Measurements from ENCODE around the gene SLC29A3.
"Not testable (repeated sequence)": the region's sequence is repeated elsewhere in the genome, so short reads cannot be mapped to it uniquely, and the experiment has no call there.

Gene SLC29A3

DNA sequence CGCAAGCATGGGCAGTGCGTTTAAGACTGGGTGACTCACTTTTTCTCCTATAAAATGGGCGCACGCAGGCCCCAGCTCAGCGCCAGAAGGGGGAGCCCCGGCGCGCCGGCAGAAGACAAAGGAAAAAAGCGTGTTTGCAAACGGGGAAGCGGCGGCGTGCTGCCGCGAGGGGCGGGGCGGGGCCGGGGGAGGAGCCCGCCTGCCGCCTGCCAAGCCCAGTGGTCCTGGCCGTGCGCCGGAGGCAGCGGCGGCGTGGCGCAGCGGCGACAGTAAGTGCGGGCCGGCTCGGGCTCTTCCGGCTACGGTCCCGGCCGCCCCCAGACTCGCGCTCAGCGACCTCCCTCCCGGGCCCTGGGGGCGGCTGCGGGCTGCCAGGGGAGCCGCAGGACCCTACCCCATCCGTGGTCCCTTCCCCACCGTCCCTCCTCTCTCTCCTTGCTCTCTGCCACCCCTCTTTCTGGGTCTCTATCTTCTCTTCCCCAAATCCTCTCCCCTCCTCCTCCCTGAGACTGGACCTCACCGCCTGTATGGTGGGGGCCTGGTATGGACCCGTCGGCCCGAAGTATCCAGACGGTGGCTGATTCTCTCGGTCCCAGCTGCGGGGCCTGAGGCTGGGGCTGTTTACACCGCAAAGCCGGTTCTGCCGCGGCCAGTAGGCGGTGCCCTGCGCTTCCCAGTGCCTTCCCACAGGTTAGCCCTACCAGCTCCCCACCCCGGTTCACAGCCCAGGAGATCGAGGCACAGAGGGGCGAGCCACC lies at the start of gene SLC29A3:
SLC29A3 (plus strand) TSS at position 218 of the 758 bp plus-strand sequence; CDS start at position 269, 51 bp downstream.
- peak; percentile 89 for DNase-seq

DNA sequence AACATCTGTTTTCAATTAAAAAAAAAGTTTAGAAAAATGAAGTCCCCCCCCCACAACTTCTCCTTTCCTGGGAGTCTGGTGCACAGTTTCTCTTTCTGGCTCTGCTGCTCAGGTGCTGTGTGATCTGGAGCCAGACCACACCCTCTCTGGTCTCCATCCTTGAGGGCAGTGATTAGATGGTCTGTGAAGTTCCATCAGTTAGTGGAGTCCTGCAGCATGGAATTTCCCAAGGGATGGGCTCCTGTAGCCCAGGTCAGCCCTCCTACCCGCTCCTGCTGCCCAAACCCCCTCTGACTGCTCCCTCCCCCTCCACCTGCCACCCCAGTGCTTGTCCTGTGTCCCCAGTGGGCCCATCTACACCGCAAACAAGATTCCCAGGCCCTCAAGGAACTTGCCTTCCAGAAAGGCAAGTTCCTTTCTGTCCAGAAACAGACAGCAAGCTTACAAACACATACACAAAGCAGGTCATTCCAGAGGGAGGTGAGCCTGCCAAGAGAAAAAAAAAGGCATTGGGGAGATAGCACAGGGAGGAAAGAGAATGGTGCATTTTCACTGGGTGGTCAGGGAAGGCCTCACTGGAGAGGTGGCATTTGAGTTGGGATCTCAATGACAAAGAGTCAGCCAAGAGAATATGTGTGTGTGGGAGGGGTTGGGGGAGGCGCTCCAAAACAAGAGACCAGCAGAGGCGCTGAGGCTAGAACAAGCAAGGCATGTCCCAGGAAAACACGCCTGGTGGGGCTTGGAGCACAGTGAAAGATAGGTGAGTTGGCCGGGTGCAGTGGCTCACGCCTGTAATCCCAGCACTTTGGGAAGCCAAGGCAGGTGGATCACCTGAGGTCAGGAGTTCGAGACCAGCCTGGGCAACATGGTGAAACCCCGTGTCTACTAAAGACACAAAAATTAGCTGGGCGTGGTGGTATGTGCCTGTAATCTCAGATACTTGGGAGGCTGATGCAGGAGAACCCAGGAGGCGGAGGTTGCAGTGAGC lies 49.5 kb upstream of the SLC29A3 start:
- DNase-seq, result no peak

DNA sequence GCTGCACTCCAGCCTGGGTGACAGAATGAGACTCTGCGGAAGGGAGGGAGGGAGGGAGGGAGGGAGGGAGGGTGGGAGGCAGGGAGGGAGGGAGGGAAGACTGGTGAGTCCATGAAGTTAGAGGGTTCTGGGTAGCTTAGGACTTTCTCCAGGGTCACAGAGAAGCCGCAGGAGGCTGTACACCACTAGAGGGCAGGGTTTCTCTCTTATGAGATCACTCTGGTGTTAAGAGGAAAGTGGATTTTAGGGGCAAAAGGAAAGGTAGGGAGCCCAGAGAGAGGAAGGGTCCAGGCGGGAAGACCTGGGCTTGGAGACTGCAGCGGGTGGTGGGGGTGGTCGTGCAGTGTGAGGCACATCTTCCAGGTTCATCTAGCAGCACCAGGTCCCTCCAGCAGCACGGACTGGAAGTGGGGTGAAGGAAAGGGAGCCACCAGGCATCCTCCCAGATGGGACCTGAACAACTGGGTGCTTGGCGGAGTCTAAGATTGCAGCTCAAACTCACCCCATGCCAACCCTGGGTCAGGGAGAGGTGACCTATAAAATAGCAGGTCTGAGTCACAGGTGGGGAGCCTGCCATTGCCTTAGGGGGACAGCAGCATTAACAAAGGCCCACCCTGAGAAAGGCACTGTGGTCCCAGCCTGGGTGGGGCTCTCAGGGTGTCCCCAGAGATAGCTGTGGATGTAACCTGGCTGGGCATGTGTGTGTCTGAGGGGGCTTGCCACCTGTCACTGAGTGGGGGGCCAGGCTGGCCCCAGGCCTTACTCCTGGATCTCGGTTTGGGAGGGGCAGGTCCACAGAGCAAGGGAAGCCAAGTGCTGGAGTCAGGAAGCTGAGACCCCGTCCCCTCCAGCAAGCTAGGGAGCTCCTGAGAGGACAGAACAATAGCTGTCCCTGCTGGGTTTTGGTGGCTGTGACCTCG lies 48.5 kb upstream of the SLC29A3 start:
- DNase-seq, result peak; percentile 91

DNA sequence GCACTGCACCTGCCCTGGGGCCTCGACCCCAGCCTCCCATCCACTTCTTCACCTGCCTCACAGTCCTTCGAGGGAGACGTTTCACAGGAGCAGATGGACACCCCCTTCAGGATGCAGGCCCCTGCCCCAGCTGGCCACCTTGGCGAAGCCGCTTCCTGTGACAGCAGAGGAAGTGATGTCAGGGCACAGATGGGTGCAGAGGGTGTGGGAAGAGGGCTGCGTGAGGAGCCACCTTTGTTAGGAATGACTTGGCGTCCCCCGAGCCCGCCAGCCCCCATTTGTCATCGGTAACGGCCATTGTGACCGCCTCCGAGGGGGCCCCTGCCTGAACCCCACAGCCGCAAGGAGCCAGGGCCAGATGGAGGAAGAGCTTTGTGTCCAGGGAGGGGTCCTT lies 47.4 kb upstream of the SLC29A3 start:
- no peak for DNase-seq

DNA sequence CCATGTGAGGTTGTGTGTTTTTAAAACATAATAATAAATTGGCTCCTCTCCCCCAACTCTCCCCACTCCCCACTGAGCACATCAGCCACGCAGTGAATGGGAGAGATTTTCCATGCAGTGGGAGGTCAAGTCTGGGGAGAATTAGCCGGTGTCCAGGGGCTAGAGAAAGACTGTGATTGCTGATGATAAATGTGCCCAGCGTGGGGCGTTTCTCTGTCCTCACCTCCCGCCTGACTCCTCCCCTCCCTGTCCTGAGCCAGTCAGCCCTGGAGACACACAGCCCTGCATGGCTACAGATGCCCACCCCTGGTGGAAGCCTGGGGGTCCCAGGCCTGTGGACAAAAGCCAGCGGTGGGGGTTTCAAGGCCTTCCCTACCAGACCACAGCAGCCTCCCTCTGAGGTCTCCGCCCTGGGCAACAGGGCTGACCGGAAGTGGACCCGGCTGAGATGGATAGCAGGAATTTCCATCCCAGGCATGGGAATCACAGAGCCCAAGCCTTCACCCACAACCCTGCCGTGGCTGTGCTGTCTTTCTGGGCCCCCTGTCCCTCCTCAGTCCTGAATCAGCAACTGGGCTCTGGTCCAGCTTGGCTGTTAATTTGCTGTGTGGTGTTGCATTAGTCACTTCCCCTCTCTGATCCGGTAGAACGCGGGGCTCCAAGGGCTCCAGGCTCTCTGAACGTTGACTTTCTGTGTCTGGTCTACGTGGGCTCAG lies 46.8 kb upstream of the SLC29A3 start:
- DNase-seq, result no peak

DNA sequence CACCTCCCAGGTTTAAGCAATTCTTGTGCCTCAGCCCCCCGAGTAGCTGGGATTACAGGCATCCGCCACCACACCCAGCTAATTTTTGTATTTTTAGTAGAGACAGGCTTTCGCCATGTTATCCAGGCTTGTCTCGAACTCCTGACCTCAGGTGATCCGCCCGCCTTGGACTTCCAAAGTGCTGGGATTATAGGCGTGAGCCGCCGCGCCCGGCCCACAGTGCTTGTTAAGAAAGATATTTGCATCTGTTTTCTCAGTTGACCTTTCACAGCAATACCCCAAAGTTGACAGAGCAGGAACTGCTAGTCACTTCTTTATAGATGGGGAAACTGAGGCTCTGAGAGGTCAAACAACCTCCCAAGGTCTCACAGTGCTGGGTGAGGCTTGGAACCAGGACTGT lies 46.1 kb upstream of the SLC29A3 start:
- DNase-seq, result not testable (repeated sequence)

DNA sequence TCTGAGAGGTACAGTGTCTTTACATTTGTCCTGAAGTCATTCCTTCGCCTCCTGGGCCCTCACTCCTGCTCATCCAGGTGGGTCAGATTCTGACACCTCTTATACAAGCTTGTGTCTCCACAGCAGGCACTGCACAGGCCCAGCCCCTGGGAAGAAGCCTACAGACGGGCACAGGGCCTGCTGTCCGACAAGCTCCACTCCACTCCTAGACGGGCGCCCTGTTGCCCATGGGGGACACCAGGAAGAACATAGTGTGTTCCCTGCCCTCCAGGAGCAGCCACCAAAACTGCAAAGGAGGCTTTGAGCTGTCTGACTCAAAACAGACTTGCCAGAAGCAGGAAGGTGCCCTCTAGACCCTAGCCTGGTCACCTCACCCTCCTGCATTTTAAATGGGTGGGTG lies 45.6 kb upstream of the SLC29A3 start:
- no peak for DNase-seq

DNA sequence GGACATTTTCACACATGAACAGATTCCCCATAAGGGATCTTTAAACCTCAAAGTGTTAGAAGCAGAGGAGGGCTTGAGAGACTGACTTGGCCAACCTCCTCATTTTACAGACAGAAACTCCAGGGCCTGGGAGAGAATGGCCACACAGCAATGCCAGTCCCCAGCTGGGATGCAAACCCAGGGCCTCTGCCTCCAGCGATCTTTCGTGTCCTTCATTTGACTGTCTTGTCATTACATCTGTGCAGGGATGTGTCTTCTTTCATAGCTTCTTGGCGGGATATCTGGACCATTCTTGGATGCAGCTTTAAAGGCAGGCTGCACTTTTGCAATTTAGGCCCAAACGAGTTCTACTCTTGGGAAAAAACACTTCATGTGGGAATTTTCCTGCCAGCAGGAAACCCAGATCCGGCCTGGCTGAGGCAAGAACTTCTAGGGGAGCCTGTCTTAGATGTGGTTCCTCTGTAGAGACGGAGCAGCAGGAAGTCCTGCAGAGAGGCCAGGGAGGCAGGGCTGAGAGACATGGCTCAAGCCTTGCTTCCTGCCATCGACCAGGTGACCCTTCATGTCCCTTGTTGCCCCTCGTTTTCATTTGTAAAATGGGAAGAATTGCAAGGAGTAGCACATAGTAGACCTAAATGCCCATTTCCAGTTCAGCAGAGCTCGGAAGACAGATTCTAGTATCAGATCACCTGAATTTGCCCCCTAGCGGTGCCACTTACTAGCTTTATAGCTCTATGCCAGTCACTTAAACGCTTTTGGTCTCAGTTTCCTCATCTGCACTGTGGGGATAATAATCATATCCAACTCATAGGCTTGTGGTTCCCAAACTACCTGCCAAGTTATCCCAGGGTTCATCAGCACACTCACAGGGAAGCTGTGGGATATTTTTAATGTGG lies 43.9 kb upstream of the SLC29A3 start:
- no peak for DNase-seq

DNA sequence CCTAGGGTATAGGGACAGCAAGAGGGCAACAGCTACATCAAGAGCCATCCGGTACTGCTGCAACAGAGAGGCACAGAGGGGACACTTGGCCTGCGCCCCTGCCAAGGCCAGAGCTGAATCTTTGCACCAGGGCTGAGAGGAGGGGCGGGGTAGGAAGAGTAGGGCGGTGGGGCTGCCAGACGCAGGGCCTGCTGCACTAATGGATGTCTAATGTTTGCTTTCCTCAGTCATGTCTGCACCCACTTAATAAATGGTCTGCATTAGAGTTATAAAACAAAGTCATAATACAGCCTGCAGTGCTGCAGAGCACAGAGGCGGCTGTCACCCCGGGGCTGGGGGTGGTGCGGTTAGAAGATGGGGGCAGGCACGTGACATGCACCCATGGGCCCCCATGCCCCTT lies 42.2 kb upstream of the SLC29A3 start:
- DNase-seq, result no peak

DNA sequence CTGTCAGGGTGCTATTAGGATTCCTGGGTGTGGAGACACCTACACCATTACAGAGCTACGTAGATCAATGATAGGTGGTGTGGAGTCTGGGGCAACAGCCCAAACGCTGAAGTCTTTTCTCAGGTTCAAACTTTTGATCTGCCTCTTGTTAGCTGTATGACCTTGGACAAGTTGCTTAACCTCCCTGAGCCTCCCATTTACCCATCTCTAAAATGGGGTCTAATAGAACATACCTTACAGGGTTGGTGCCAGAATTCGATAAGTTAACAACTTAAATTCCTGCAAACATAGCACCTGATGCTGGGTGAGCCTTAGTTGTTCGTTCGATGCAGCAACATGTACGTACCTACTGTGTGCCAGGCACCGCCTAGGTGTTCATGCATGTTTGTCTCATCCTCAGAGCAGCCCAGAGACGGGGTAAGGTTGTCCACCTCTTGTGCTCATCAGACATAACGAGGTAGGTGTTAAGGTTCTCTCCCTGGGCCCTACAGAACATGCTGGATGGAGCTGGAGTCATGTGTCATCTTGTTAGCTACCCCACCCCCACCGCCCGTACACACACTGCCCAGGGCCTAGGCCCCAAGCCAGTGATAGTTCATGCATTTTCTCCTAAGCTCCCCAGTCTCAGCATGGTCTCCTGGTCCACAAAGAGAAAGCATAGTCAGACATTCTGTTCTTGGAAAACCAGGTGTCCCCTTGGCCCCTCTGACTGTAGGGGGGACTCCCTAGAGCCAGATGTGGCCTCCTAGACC lies 41.0 kb upstream of the SLC29A3 start:
- no peak for DNase-seq

DNA sequence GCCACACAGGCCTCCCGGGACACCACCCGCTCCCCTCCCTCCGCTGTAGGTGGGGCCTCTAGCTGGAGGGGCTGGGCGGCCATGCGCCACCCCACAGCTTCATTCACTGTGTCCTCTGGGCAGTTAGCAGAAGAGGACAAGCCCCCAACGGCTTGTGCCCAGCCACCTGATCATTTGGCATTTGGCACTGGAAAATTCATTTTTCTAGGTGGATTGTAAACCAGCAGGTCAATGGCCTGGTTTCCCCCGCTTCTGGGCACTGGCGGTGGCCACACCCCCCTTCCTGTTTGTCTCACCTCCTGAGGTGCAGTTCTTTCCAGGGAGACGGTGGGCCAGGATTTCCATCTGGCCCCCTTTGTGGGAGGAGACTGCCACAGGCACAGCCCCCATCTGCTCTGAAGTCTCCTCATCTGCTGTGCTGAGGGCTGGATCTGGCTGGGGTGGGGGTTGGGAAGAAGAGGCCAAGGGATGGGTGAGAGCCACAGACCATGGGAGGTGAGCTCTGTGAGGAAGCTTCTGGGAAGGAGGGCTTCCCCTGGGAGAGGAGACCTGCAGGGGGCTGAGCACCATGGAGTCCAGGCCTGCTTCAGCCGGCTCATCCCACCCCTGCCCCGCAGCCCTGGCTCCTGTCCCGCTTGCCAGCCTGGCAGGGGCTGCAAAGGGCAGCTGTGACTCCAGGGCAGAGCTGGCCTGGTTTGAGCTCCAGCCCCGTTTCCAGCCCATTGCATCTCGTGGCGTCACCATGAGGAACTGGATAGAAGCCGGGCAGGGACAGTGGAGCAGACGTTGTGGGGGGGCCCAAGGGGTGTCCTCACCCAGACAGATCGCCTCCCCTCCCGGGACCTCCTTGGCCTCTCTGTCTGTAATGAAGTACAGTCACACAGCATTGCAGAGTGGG lies 40.1 kb upstream of the SLC29A3 start:
- DNase-seq, result no peak

DNA sequence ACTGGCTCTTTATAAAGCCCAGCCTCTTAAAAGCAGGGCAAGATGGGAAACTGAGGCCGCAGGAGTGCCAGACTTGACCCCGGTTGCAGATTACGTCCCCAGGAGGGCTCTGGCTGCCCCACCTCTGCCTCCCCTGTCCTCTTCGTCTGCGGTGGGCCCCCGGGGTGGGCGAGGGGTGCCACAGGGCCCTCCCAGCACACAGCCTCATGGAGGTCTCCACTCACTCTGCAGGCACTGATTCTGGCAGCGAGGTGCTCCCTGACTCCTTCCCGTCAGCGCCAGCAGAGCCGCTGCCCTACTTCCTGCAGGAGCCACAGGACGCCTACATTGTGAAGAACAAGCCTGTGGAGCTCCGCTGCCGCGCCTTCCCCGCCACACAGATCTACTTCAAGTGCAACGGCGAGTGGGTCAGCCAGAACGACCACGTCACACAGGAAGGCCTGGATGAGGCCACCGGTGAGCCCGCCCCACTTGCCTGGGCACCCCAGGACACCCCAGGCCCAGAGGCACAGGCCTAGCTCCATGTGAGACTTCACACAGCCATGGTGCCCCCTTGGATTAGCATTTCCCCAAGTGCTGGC lies 39.4 kb upstream of the SLC29A3 start:
- DNase-seq, result no peak

DNA sequence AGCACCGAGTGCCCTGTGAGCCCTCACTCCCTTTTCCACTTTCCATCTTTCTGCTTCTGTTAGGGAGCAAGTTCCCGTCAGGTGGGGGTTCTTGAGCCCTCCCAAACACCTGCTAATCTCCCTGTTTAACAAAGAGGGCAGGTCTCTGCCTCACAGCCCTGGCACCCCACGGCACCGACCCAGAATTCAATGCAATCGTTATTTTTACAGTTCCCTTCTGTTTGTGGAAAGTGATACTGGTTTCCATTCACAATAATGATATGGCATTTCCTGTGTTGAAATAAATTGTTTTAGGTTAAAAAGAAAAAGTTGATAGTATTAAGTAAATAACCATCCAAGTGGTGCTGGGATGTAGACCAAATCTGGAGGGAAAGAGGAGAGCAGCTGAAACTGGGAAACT lies 38.8 kb upstream of the SLC29A3 start:
- no peak for DNase-seq

DNA sequence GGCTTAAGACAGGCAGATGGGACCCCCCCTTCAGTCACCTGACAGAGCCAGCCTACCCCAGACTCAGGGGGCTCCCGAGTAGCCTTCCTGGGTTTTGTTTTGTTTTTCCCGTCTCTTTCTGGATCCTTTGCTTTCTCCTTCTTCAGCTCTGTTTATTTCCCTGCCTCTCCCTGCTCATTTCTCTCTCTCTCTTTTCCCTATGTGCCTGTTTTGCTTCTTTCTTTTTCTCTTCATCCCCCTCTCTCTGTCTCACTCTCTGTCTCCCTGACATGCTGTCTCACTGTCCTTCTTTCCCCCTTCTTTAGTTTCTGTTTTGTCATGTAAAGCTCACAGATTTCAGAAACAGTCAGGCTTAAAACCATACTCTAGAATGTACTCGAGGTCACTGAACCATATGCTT lies 38.2 kb upstream of the SLC29A3 start:
- DNase-seq, result no peak

DNA sequence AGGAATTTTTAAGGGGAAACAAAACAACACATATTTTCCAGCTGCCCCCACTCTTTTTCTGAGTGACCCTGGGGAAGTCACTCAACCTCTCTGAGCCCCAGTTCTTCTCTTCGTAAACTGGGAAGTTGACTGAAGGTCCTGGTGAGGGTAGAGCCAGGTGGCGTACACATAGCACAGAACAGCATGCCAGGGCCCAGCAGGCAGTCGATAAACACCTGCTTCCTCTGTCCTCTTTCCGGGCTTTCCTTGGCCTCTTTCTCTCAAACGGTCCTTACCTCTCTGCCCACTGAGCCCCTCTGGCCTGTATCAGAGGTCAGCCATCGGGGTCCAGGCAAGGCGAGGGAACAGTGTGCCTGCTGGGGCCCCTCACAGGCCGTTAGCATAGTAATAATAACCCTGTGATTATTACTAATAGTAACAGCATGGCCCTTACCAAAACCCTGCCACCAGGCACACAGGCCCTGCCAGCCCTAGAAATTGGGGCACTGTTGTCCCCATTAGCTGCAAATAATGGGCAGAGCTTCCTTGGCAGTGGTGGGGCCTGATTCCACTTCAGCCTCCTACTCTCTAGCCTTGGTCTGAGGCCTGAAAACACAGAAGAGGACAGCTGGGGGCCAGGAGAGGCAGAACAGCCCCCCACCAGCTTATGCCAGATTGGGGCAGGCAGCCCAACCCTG lies 37.3 kb upstream of the SLC29A3 start:
- DNase-seq, result no peak

DNA sequence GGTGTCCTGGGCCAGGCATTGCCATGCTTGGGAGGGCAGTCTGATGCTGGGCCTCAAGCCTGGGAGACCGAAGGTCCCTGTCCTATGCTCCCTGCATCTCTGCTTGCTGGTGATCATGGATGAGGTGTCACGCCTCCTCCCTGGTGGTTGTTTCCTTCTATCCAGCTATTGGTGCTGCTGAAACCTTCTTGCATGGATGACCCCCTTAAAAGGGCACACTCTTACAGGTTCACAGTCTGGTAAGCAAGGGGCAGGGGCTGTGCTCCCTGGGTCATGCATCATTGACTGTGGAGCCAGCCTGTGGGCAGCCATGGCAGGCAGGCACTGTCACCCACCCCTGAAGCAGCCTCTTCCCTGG lies 36.8 kb upstream of the SLC29A3 start:
- DNase-seq, result no peak

DNA sequence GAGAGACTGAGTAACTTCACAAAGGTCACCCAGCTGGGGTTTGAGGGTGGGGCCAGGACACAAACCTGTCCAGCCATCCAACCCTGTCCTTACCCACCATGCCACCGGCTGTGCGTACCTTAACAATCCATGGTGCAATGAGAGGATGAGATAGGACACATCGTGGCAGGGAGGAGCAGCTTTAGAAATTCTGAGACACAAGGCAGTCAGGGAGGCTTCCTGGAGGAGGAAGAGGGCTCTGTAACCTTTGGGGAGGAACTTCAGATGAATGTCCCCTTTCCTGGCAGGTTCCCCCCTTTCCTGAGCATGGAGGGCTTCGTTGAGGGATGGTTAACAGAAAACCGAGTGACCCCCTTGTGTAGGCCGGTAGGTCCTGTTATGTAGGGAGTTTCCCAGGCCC lies 35.6 kb upstream of the SLC29A3 start:
- no peak for DNase-seq

DNA sequence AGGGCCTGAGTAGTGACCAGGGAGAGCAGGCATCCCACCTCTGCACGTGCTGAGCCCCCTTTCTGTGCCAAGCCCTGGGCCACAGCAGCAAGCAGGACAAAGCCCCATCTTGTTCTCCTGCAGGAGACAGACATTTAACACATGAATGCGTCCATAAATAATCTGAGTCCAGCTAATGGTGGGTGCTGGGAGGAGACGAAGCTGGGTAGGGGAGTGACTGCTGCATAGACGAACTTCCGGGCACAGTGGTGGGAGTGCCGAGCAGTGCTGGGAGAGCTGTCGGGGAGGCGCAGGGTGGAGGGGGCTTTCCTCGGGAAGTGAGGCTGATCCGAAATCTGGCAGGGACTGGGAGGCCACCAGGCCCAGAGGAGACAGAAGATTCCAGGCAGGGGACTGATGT lies 35.2 kb upstream of the SLC29A3 start:
- DNase-seq, result no peak
